Smooth muscle cell (in vitro differentiated cells): ENCODE data around the gene PTPRN2. TPM values are rescaled to one million over a fixed set of nuclear protein-coding genes. Genes with fewer than 3 reads are reported as not detected.

Experiments used
- DNase-seq: peaks from one replicate; lab custom pipeline; 2025; ENCODE audit not compliant: unreplicated experiment; lab: John Stamatoyannopoulos, UW
- H2AFZ ChIP-seq: fragments of 200-600 bp; sonication (generic); 2 replicates; pipeline ENCODE4 v1.6.0; 2016; ENCODE audit warnings: antibody characterized with exemption, low read depth, mild to moderate bottlenecking
- H3F3A ChIP-seq: fragments of 200-600 bp; sonication (generic); 2 replicates; pipeline ENCODE4 v1.6.0; 2017; ENCODE audit warnings: antibody characterized with exemption, low read depth
- H3K27ac ChIP-seq: fragments of 200-600 bp; sonication (generic); 2 replicates; pipeline ENCODE4 v1.5.1; 2016; ENCODE audit warnings: low read depth, mild to moderate bottlenecking
- H3K27me3 ChIP-seq: fragments of 200-600 bp; sonication (generic); 2 replicates; pipeline ENCODE4 v1.6.1; 2016; ENCODE audit warnings: low read depth, mild to moderate bottlenecking
- H3K36me3 ChIP-seq: fragments of 200-600 bp; sonication (generic); 2 replicates; pipeline ENCODE4 v1.5.1; 2016; ENCODE audit warnings: low read depth
- H3K4me1 ChIP-seq: fragments of 200-600 bp; sonication (generic); 2 replicates; pipeline ENCODE4 v1.5.1; 2016; ENCODE audit warnings: low read depth
- H3K4me2 ChIP-seq: fragments of 200-600 bp; sonication (generic); 2 replicates; pipeline ENCODE4 v1.6.0; 2016; ENCODE audit warnings: mild to moderate bottlenecking
- H3K4me3 ChIP-seq: fragments of 200-600 bp; sonication (generic); 2 replicates; pipeline ENCODE4 v1.5.1; 2016; ENCODE audit warnings: mild to moderate bottlenecking
- H3K79me2 ChIP-seq: fragments of 200-600 bp; sonication (generic); 2 replicates; pipeline ENCODE4 v1.6.0; 2016; ENCODE audit warnings: low read depth, mild to moderate bottlenecking
- H3K9ac ChIP-seq: fragments of 200-600 bp; sonication (generic); 2 replicates; pipeline ENCODE4 v1.6.0; 2016; ENCODE audit warnings: low read depth
- H3K9me3 ChIP-seq: fragments of 200-600 bp; sonication (generic); replicated peaks from 2 replicates; pipeline ENCODE4 v1.5.1; 2016; ENCODE audit warnings: low read depth
- H4K20me1 ChIP-seq: fragments of 200-600 bp; sonication (generic); 2 replicates; pipeline ENCODE4 v1.6.0; 2016; ENCODE audit warnings: low read depth
- WGBS: methylation state at CpG from one replicate; pipeline ENCODE4 v1.1.7; 2016; ENCODE audit warnings: low lambda C conversion rate; 5-methylcytosine and 5-hydroxymethylcytosine counted together
- polyA plus RNA-seq: library from polyadenylated mRNA; unstranded; fragments of >200 nt; fragmentation: Nextera tagmentation; extraction: Ambion mirVana; gene quantifications from 2 replicates; pipeline ENCODE4 v1.2.1, GENCODE V29; 2016
- total RNA-seq: library from RNA; depleted of rRNA; stranded (reverse); fragments of >200 nt; gene quantifications from 2 replicates; pipeline ENCODE4 v1.2.3, GENCODE V29; 2014
- TF ChIP-seq, protein P1 (sequence below): fragments of 200-600 bp; sonication (generic); IDR thresholded peaks from 2 replicates; pipeline ENCODE4 v1.5.1; 2017; ENCODE audit warnings: borderline replicate concordance, mild to moderate bottlenecking, antibody characterized with exemption; ENCODE audit not compliant: insufficient read depth, poor library complexity, severe bottlenecking

The PTPRN2 gene
- total and polyA plus RNA-seq, 2 experiments from 2014 or later = 0.09 to 0.87 TPM

DNA sequence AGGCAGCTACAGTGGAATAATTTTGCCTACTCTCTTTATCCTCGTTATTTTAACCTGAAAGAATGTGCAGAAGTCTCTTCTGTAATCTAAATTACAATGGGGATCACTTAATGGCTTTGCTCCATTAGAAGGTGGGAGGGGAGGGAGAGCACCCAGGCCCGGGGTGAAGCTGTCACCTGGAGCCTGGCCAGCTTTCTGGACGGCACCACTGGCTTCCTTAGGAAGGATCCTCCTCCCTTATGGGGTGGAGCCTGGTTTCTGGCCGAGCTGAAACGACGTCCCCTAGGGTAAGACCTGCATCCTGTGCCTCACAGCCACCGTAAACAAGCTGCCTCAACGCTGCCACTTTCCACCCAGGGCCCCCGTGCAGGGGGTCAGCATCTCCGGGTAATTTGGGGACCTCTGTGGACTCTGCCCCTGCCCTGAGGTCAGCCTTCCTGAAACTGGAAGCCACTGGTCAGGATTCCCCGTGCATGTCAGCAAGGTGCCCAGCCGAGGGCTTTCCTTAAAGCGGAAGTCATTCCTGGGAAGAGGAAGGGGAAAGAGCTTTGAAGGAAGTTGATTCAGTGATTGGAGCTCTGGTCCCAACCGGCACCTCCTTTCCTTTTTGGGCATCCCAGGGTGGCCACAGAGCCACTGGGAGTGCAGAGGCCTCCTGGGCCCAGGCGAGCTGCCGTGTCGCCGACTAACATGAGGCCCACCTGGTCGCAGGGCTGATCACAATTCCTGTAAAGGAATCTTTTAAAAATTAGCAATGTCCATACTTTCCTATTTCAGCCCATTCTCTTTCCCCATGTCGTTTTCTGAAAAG, 681.8 kb downstream of the PTPRN2 start:
- Histone ChIP-seq H2AFZ (no peak overlapping the region), H4K20me1 (no peaks in the 10 kb centered on the region), H3K4me2 (no peak overlapping the region), H3K27ac (no peak overlapping the region), H3K79me2 (no peaks in the 10 kb centered on the region), H3K27me3 (no peaks in the 10 kb centered on the region), H3K4me1 (no peaks in the 10 kb centered on the region), H3K9me3 (no peaks in the 10 kb centered on the region), H3F3A (no peaks in the 10 kb centered on the region), H3K9ac (no peak overlapping the region), H3K4me3 (no peak overlapping the region), H3K36me3 (no peaks in the 10 kb centered on the region)
- 60% methylated on average over 20 of the region's 20 CpGs for WGBS
- TF ChIP-seq, protein P1, sequence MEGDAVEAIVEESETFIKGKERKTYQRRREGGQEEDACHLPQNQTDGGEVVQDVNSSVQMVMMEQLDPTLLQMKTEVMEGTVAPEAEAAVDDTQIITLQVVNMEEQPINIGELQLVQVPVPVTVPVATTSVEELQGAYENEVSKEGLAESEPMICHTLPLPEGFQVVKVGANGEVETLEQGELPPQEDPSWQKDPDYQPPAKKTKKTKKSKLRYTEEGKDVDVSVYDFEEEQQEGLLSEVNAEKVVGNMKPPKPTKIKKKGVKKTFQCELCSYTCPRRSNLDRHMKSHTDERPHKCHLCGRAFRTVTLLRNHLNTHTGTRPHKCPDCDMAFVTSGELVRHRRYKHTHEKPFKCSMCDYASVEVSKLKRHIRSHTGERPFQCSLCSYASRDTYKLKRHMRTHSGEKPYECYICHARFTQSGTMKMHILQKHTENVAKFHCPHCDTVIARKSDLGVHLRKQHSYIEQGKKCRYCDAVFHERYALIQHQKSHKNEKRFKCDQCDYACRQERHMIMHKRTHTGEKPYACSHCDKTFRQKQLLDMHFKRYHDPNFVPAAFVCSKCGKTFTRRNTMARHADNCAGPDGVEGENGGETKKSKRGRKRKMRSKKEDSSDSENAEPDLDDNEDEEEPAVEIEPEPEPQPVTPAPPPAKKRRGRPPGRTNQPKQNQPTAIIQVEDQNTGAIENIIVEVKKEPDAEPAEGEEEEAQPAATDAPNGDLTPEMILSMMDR = no peak
- DNase-seq = no peak

- Histone ChIP-seq H3F3A (no peaks in the 10 kb centered on the region), H3K27me3 (no peaks in the 10 kb centered on the region), H3K79me2 (no peaks in the 10 kb centered on the region), H3K27ac (no peak overlapping the region), H3K9ac (no peak overlapping the region), H2AFZ (no peak overlapping the region), H3K9me3 (no peaks in the 10 kb centered on the region), H4K20me1 (no peaks in the 10 kb centered on the region), H3K4me3 (no peak overlapping the region), H3K36me3 (no peaks in the 10 kb centered on the region), H3K4me2 (no peak overlapping the region), H3K4me1 (no peaks in the 10 kb centered on the region)
- DNase-seq = no peak
- 87% methylated on average over 16 of the region's 17 CpGs for WGBS
- TF ChIP-seq, protein P1 = no peak
Measured at GRCh38 chr7:157904866-157905570, 682.6 kb downstream of the PTPRN2 start.

- Histone ChIP-seq H2AFZ (no peak overlapping the region), H3K4me1 (no peaks in the 10 kb centered on the region), H3K27me3 (no peaks in the 10 kb centered on the region), H3K4me2 (no peak overlapping the region), H3K27ac (no peak overlapping the region), H3K4me3 (no peak overlapping the region), H3K79me2 (no peaks in the 10 kb centered on the region), H4K20me1 (no peaks in the 10 kb centered on the region), H3F3A (no peaks in the 10 kb centered on the region), H3K9me3 (no peaks in the 10 kb centered on the region), H3K36me3 (no peaks in the 10 kb centered on the region), H3K9ac (no peak overlapping the region)
- WGBS = 90% methylated on average over 27 of the region's 28 CpGs
- TF ChIP-seq, protein P1 = no peak
- DNase-seq = no peak
Measured at GRCh38 chr7:157904211-157904865, 683.3 kb downstream of the PTPRN2 start.
